Measurements from ENCODE around the gene TEX48.

TEX48 gene

DNA sequence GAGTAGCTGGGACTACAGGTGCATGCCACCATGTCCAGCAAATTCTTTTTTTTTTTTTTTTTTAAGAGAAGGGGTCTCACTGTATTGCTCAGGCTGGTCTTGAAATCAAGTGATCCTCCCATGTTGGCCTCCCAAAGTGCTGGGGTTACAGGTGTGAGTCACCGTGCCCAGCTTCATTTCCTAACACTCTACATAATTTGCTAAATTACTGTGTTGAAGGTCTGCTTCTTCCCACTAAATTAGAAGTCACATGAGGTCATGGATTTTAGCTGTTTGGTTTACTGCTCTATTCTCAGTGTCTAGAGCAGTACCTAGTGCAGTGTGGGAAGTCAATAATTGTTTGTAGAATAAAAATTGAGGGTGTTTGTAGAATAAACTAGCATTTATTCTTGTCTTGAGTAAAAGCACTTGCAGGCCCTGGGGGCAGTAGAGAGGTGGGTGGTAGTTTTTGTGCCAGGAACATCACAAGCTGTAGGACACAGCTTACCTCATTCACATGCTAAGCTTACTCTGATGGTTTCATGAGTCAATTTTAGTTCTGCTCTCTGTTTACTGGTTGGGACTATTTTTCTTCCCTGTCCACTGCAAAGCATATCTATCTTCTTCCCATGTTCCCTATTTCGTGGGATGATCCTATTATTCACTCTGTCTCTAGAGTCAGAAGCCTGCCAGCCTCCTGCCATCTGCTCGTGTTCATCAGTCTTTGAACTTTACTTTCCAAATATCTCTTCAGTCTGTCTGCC lies 7.0 kb downstream of the TEX48 start:
- H3K27me3 ChIP-seq (ENCODE audit: insufficient read depth, low read length, poor library complexity): no peaks in the 10 kb centered on the region
- no CpG with 5 or more reads among the region's 3 CpGs for WGBS (ENCODE audit: extremely low coverage, insufficient coverage, low lambda C conversion rate)
- no peak overlapping the region for H3K4me2 ChIP-seq (ENCODE audit: low read length)
- no peak overlapping the region for H3K27ac ChIP-seq (ENCODE audit: low read depth, low read length)
- H4K8ac ChIP-seq (ENCODE audit: low read depth, low read length): no peak overlapping the region
- H2BK120ac ChIP-seq (ENCODE audit: low read depth, low read length): no peak overlapping the region
- no peaks in the 10 kb centered on the region for H3K36me3 ChIP-seq (ENCODE audit: control insufficient read depth, insufficient read depth, low read length)
- H3K4me1 ChIP-seq (ENCODE audit: control insufficient read depth, low read depth, low read length): no peaks in the 10 kb centered on the region
- H3K4me3 ChIP-seq (ENCODE audit: low read length): no peak overlapping the region
- no peak overlapping the region for H3K4ac ChIP-seq (ENCODE audit: low read depth, low read length)
- H2AK5ac ChIP-seq (ENCODE audit: low read length): no peak overlapping the region
- H2BK5ac ChIP-seq (ENCODE audit: low read length): no peak overlapping the region
- no peaks in the 10 kb centered on the region for H3K79me2 ChIP-seq (ENCODE audit: control insufficient read depth, insufficient read depth, low read length)
- no peak for DNase-seq
- H3K56ac ChIP-seq (ENCODE audit: low read length): no peak overlapping the region
- no peak overlapping the region for H3K9ac ChIP-seq (ENCODE audit: low read length)
- H3K79me1 ChIP-seq (ENCODE audit: low read length): no peaks in the 10 kb centered on the region
- H4K5ac ChIP-seq (ENCODE audit: low read length): no peak overlapping the region
- no peak overlapping the region for H3K18ac ChIP-seq (ENCODE audit: low read length)
- H3K23ac ChIP-seq (ENCODE audit: low read length): no peak overlapping the region
- H2BK15ac ChIP-seq (replicated peaks; ENCODE audit: low read depth): no peak overlapping the region

DNA sequence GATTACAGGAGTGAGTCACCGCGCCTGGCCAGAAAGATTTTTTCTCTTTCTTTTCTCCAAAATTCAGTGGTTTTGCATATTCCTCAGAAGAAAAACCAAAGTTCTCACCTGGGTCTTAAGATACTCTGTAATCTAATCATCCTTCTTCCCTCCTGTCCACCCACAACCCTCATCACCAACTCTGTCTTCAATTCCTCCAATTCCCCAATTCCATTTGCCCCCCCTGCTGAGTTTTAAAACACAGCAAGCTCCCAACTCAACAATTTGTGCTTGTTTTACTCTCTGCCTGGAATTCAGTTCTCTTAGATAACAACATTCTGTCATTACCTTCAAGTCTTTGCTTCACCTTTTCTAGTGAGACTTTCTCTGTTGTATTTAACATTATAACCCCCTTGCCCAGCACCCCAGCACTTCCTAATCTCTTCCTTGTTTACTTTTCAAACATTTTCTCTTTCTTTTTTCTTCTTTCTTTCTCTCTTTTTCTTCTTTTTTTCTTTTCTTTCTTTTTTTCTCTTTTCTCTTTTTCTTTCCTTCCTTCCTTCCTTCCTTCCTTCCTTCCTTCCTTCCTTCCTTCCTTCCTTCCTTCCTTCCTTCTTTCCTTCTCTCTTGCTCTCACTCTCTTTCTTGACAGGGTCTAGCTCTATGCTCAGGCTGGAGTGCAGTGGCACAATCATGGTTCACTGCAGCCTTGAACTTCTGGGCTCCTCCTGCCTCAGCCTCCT lies 7.8 kb downstream of the TEX48 start:
- H3K4me3 ChIP-seq (ENCODE audit: low read length): no peak overlapping the region
- H3K27ac ChIP-seq (ENCODE audit: low read depth, low read length): no peak overlapping the region
- H2BK120ac ChIP-seq (ENCODE audit: low read depth, low read length): no peak overlapping the region
- no peak overlapping the region for H2AK5ac ChIP-seq (ENCODE audit: low read length)
- no peaks in the 10 kb centered on the region for H3K79me2 ChIP-seq (ENCODE audit: control insufficient read depth, insufficient read depth, low read length)
- no peak overlapping the region for H3K18ac ChIP-seq (ENCODE audit: low read length)
- H3K9ac ChIP-seq (ENCODE audit: low read length): no peak overlapping the region
- H2BK15ac ChIP-seq (replicated peaks; ENCODE audit: low read depth): no peak overlapping the region
- H3K36me3 ChIP-seq (ENCODE audit: control insufficient read depth, insufficient read depth, low read length): no peaks in the 10 kb centered on the region
- H4K5ac ChIP-seq (ENCODE audit: low read length): no peak overlapping the region
- H4K8ac ChIP-seq (ENCODE audit: low read depth, low read length): no peak overlapping the region
- no peak overlapping the region for H3K4ac ChIP-seq (ENCODE audit: low read depth, low read length)
- peak; percentile 75 for DNase-seq
- no peaks in the 10 kb centered on the region for H3K27me3 ChIP-seq (ENCODE audit: insufficient read depth, low read length, poor library complexity)
- no peaks in the 10 kb centered on the region for H3K4me1 ChIP-seq (ENCODE audit: control insufficient read depth, low read depth, low read length)
- no peak overlapping the region for H3K56ac ChIP-seq (ENCODE audit: low read length)
- no CpG with 5 or more reads among the region's 2 CpGs for WGBS (ENCODE audit: extremely low coverage, insufficient coverage, low lambda C conversion rate)
- no peak overlapping the region for H2BK5ac ChIP-seq (ENCODE audit: low read length)
- H3K23ac ChIP-seq (ENCODE audit: low read length): no peak overlapping the region
- H3K4me2 ChIP-seq (ENCODE audit: low read length): no peak overlapping the region
- no peaks in the 10 kb centered on the region for H3K79me1 ChIP-seq (ENCODE audit: low read length)

DNA sequence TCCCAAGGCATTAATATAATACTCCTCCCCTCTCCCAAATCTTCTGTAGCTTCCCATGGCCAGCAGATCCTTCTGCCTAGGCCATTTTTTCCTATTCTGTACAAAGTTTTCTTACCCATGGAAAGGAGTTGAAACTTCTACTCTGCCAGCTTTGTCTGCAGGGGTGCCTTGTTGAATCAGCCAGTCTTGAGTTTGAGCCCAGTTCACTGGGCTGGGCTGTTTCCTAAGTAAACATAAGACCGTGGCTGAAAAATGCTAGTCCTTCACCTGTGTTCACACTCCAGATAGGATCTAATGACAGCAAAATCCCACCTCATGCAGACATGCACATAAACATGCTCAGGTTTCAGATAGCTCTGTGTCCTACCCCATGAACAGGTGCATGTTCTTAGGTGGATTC lies 10.4 kb downstream of the TEX48 start:
- H3K4me1 ChIP-seq (ENCODE audit: control insufficient read depth, low read depth, low read length): no peaks in the 10 kb centered on the region
- no peak overlapping the region for H2AK5ac ChIP-seq (ENCODE audit: low read length)
- H3K18ac ChIP-seq (ENCODE audit: low read length): no peak overlapping the region
- H4K5ac ChIP-seq (ENCODE audit: low read length): no peak overlapping the region
- DNase-seq: no peak
- no peak overlapping the region for H2BK5ac ChIP-seq (ENCODE audit: low read length)
- H3K79me2 ChIP-seq (ENCODE audit: control insufficient read depth, insufficient read depth, low read length): no peaks in the 10 kb centered on the region
- no peaks in the 10 kb centered on the region for H3K36me3 ChIP-seq (ENCODE audit: control insufficient read depth, insufficient read depth, low read length)
- no peak overlapping the region for H3K4me3 ChIP-seq (ENCODE audit: low read length)
- WGBS (ENCODE audit: extremely low coverage, insufficient coverage, low lambda C conversion rate): no CpG with 5 or more reads among the region's 1 CpG
- H3K56ac ChIP-seq (ENCODE audit: low read length): no peak overlapping the region
- no peak overlapping the region for H3K27ac ChIP-seq (ENCODE audit: low read depth, low read length)
- no peak overlapping the region for H3K9ac ChIP-seq (ENCODE audit: low read length)
- no peak overlapping the region for H3K4ac ChIP-seq (ENCODE audit: low read depth, low read length)
- H2BK120ac ChIP-seq (ENCODE audit: low read depth, low read length): no peak overlapping the region
- no peaks in the 10 kb centered on the region for H3K27me3 ChIP-seq (ENCODE audit: insufficient read depth, low read length, poor library complexity)
- H3K23ac ChIP-seq (ENCODE audit: low read length): no peak overlapping the region
- no peaks in the 10 kb centered on the region for H3K79me1 ChIP-seq (ENCODE audit: low read length)
- H3K4me2 ChIP-seq (ENCODE audit: low read length): no peak overlapping the region
- H4K8ac ChIP-seq (ENCODE audit: low read depth, low read length): no peak overlapping the region
- no peak overlapping the region for H2BK15ac ChIP-seq (replicated peaks; ENCODE audit: low read depth)

DNA sequence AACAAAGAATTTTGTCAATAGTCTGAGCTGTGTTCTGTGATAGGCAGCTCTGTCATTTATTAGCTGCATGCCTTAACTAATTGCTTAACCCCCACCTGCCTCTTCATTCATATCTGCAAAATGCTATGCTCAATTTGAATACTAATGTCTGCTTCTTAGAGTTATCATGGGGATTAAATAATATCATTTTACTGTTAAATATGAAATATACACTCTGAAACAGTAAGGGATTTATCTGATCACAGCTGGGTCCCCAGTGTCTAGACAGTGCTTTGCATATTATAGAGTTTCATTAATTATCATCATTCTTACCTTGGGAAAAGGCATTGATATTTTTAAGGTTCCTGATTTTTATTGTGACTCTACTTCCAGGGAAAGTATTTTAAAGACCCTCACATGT lies 12.0 kb downstream of the TEX48 start:
- Histone ChIP-seq H2BK15ac (replicated peaks; ENCODE audit: low read depth) (no peak overlapping the region), H4K8ac (ENCODE audit: low read depth, low read length) (no peak overlapping the region), H3K36me3 (ENCODE audit: control insufficient read depth, insufficient read depth, low read length) (no peaks in the 10 kb centered on the region), H3K79me1 (ENCODE audit: low read length) (no peaks in the 10 kb centered on the region), H3K56ac (ENCODE audit: low read length) (no peak overlapping the region), H2BK5ac (ENCODE audit: low read length) (no peak overlapping the region), H2AK5ac (ENCODE audit: low read length) (no peak overlapping the region), H3K27me3 (ENCODE audit: insufficient read depth, low read length, poor library complexity) (no peaks in the 10 kb centered on the region), H3K79me2 (ENCODE audit: control insufficient read depth, insufficient read depth, low read length) (no peaks in the 10 kb centered on the region), H3K4me1 (ENCODE audit: control insufficient read depth, low read depth, low read length) (no peaks in the 10 kb centered on the region), H3K27ac (ENCODE audit: low read depth, low read length) (no peak overlapping the region), H2BK120ac (ENCODE audit: low read depth, low read length) (no peak overlapping the region), H3K4ac (ENCODE audit: low read depth, low read length) (no peak overlapping the region), H3K18ac (ENCODE audit: low read length) (no peak overlapping the region), H4K5ac (ENCODE audit: low read length) (no peak overlapping the region), H3K23ac (ENCODE audit: low read length) (no peak overlapping the region), H3K4me2 (ENCODE audit: low read length) (no peak overlapping the region), H3K4me3 (ENCODE audit: low read length) (no peak overlapping the region), H3K9ac (ENCODE audit: low read length) (no peak overlapping the region)
- no peak for DNase-seq

DNA sequence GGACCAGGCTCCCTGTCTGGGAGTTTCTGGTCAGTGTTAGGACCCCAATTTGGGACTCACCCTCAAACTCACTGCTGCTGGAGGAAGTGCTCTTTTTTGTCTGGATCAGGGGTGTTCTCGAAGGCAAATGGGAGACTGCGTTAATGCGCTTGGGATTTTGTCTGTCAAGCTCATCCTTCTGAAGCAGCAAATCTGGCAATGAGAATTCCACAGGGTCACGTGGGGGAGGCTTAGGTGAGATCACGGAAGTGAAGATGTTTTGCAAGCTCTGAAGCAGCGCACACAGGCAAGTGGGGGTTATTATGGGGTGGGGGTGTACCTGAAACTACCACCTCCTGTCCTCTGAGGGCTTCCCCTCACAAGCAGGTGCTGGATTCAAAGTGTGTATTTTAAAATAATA lies 13.8 kb downstream of the TEX48 start:
- H2BK15ac ChIP-seq (replicated peaks; ENCODE audit: low read depth): no peak overlapping the region
- no peak overlapping the region for H2BK120ac ChIP-seq (ENCODE audit: low read depth, low read length)
- H3K4me1 ChIP-seq (ENCODE audit: control insufficient read depth, low read depth, low read length): no peaks in the 10 kb centered on the region
- no peak overlapping the region for H3K9ac ChIP-seq (ENCODE audit: low read length)
- H3K36me3 ChIP-seq (ENCODE audit: control insufficient read depth, insufficient read depth, low read length): no peaks in the 10 kb centered on the region
- no peak overlapping the region for H3K4ac ChIP-seq (ENCODE audit: low read depth, low read length)
- H3K27me3 ChIP-seq (ENCODE audit: insufficient read depth, low read length, poor library complexity): no peaks in the 10 kb centered on the region
- no peak overlapping the region for H3K4me3 ChIP-seq (ENCODE audit: low read length)
- H4K8ac ChIP-seq (ENCODE audit: low read depth, low read length): no peak overlapping the region
- no peaks in the 10 kb centered on the region for H3K79me1 ChIP-seq (ENCODE audit: low read length)
- no peaks in the 10 kb centered on the region for H3K79me2 ChIP-seq (ENCODE audit: control insufficient read depth, insufficient read depth, low read length)
- no peak overlapping the region for H3K18ac ChIP-seq (ENCODE audit: low read length)
- no peak overlapping the region for H3K27ac ChIP-seq (ENCODE audit: low read depth, low read length)
- H3K56ac ChIP-seq (ENCODE audit: low read length): no peak overlapping the region
- H3K4me2 ChIP-seq (ENCODE audit: low read length): no peak overlapping the region
- no peak overlapping the region for H4K5ac ChIP-seq (ENCODE audit: low read length)
- H2AK5ac ChIP-seq (ENCODE audit: low read length): no peak overlapping the region
- no peak overlapping the region for H2BK5ac ChIP-seq (ENCODE audit: low read length)
- no CpG with 5 or more reads among the region's 6 CpGs for WGBS (ENCODE audit: extremely low coverage, insufficient coverage, low lambda C conversion rate)
- no peak overlapping the region for H3K23ac ChIP-seq (ENCODE audit: low read length)
- no peak for DNase-seq

DNA sequence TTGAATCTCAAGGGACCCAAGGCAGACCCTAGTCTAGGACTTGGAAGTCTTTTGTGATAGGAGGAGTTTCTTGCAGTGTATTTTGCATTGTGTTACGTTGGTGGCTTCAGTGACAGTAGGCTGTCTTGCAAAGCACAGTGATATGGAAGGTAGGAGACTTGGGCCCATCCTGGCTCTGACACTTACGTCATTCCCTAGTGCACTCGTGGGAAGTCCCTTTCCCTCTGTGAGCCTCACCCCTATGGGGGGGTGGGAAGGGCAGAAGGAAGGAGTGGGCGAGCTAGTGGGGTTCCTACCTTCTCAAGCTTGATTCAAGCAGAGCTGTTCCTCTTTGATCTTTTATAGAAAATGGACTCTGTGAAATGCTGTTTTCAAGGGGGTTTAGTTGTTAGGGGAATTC lies 15.1 kb downstream of the TEX48 start:
- H3K27ac ChIP-seq (ENCODE audit: low read depth, low read length): no peak overlapping the region
- no peak overlapping the region for H3K56ac ChIP-seq (ENCODE audit: low read length)
- no CpG with 5 or more reads among the region's 4 CpGs for WGBS (ENCODE audit: extremely low coverage, insufficient coverage, low lambda C conversion rate)
- H4K5ac ChIP-seq (ENCODE audit: low read length): no peak overlapping the region
- no peaks in the 10 kb centered on the region for H3K4me1 ChIP-seq (ENCODE audit: control insufficient read depth, low read depth, low read length)
- H3K36me3 ChIP-seq (ENCODE audit: control insufficient read depth, insufficient read depth, low read length): no peaks in the 10 kb centered on the region
- H3K9ac ChIP-seq (ENCODE audit: low read length): no peak overlapping the region
- H3K4me2 ChIP-seq (ENCODE audit: low read length): no peak overlapping the region
- H3K4ac ChIP-seq (ENCODE audit: low read depth, low read length): no peak overlapping the region
- no peaks in the 10 kb centered on the region for H3K79me2 ChIP-seq (ENCODE audit: control insufficient read depth, insufficient read depth, low read length)
- H3K23ac ChIP-seq (ENCODE audit: low read length): no peak overlapping the region
- DNase-seq: no peak
- H2AK5ac ChIP-seq (ENCODE audit: low read length): no peak overlapping the region
- no peak overlapping the region for H2BK120ac ChIP-seq (ENCODE audit: low read depth, low read length)
- H2BK5ac ChIP-seq (ENCODE audit: low read length): no peak overlapping the region
- no peak overlapping the region for H3K4me3 ChIP-seq (ENCODE audit: low read length)
- H3K79me1 ChIP-seq (ENCODE audit: low read length): no peaks in the 10 kb centered on the region
- H3K18ac ChIP-seq (ENCODE audit: low read length): no peak overlapping the region
- H4K8ac ChIP-seq (ENCODE audit: low read depth, low read length): no peak overlapping the region
- no peaks in the 10 kb centered on the region for H3K27me3 ChIP-seq (ENCODE audit: insufficient read depth, low read length, poor library complexity)
- H2BK15ac ChIP-seq (replicated peaks; ENCODE audit: low read depth): no peak overlapping the region

Data from mesendoderm (in vitro differentiated cells).